Choroid plexus epithelial cell (primary cell): ENCODE results near the gene SAMD4A.

Experiments
- DNase-seq: peaks from one replicate; pipeline ENCODE4 v3.0.0-alpha.2; 2010; ENCODE audit warnings: low read depth
- H3K4me3 ChIP-seq: 2 replicates; pipeline ENCODE4 v1.5.1; 2011; ENCODE audit warnings: low read depth, mild to moderate bottlenecking, control low read depth, low read length, moderate library complexity
- CTCF ChIP-seq: conservative IDR thresholded peaks from 2 replicates; pipeline ENCODE4 v1.5.1; 2011; ENCODE audit warnings: low read depth, mild to moderate bottlenecking, control low read depth, inconsistent platforms, low read length, moderate library complexity

The SAMD4A gene

GRCh38 chr14:54768501-54769129 is 201.7 kb downstream of the SAMD4A start:
- DNase-seq, result no peak

GRCh38 chr14:54769951-54770863 is 203.3 kb downstream of the SAMD4A start:
- no peak for DNase-seq
- TF ChIP-seq CTCF, result no peak
- no peak overlapping the region for H3K4me3 ChIP-seq

More at GRCh38 chr14:54768501-54769129, 201.7 kb downstream of the SAMD4A start:
- no peak for TF ChIP-seq CTCF
- H3K4me3 ChIP-seq, result no peak overlapping the region

- TF ChIP-seq CTCF, result no peak
- DNase-seq, result no peak
- H3K4me3 ChIP-seq, result no peak overlapping the region
Measured at GRCh38 chr14:54771411-54772027, 204.6 kb downstream of the SAMD4A start.

- H3K4me3 ChIP-seq, result no peak overlapping the region
- no peak for TF ChIP-seq CTCF
- DNase-seq, result peak; percentile 60
Measured at GRCh38 chr14:54772451-54772881, 205.5 kb downstream of the SAMD4A start.

GRCh38 chr14:54773171-54774006 is 206.5 kb downstream of the SAMD4A start:
- H3K4me3 ChIP-seq, result no peak overlapping the region
- DNase-seq, result peak; percentile 100
- peak; percentile 84 for TF ChIP-seq CTCF

- no peak for TF ChIP-seq CTCF
- no peak for DNase-seq
- H3K4me3 ChIP-seq, result no peak overlapping the region
Measured at GRCh38 chr14:54774824-54775223, 207.9 kb downstream of the SAMD4A start.
